ACHN (cell line): ENCODE data around the gene SYT2.

ENCODE experiments used
- DNase-seq: peaks from one replicate; pipeline ENCODE4 v3.0.0-alpha.2; 2015
- in situ Hi-C: cut with HindIII; loops from 2 replicates; pipeline ENCODE4 v1.10.0; 2017; ENCODE audit warnings: low sequenced_read_pairs, low pct_ligation_motif_present, low pct_unique_long_range_greater_than_20kb

The SYT2 gene

GRCh38 chr1:202709276-202710041 is 795 bp downstream of the SYT2 start:
- DNase-seq = no peak
- in situ Hi-C loops = no loop called here

- in situ Hi-C loops = no loop called here
- no peak for DNase-seq
These were observed 1.6 kb downstream of the SYT2 start for GRCh38 chr1:202708456-202709275.

- no peak for DNase-seq
- in situ Hi-C loops = no loop called here
These were observed 3.4 kb downstream of the SYT2 start for GRCh38 chr1:202706851-202707250.

GRCh38 chr1:202704601-202705000 is 5.7 kb downstream of the SYT2 start:
- no peak for DNase-seq
- in situ Hi-C loops = no loop called here

GRCh38 chr1:202703191-202703590 is 7.1 kb downstream of the SYT2 start:
- no peak for DNase-seq
- in situ Hi-C loops = no loop called here

GRCh38 chr1:202702088-202702487 is 8.2 kb downstream of the SYT2 start:
- no peak for DNase-seq
- in situ Hi-C loops = no loop called here

- DNase-seq = no peak
- in situ Hi-C loops = no loop called here
These were observed 9.1 kb downstream of the SYT2 start for GRCh38 chr1:202701200-202701599.

- in situ Hi-C loops = no loop called here
- DNase-seq = no peak
These were observed 10.2 kb downstream of the SYT2 start for GRCh38 chr1:202700061-202700460.

- DNase-seq = no peak
- in situ Hi-C loops = no loop called here
These were observed 12.0 kb downstream of the SYT2 start for GRCh38 chr1:202698276-202698675.

- in situ Hi-C loops = no loop called here
- DNase-seq = no peak
These were observed 13.2 kb downstream of the SYT2 start for GRCh38 chr1:202697038-202697437.

GRCh38 chr1:202694314-202694713 is 15.9 kb downstream of the SYT2 start:
- in situ Hi-C loops = no loop called here
- no peak for DNase-seq

GRCh38 chr1:202692959-202693555 is 17.2 kb downstream of the SYT2 start:
- in situ Hi-C loops = no loop called here
- peak; percentile 74 for DNase-seq

- no peak for DNase-seq
- in situ Hi-C loops = no loop called here
These were observed 18.4 kb downstream of the SYT2 start for GRCh38 chr1:202691816-202692215.

GRCh38 chr1:202689493-202690342 is 20.5 kb downstream of the SYT2 start:
- in situ Hi-C loops = no loop called here
- no peak for DNase-seq

- in situ Hi-C loops = no loop called here
These were observed 21.2 kb downstream of the SYT2 start for GRCh38 chr1:202689082-202689481.

GRCh38 chr1:202688401-202688800 is 21.9 kb downstream of the SYT2 start:
- DNase-seq = no peak

More at GRCh38 chr1:202689082-202689481, 21.2 kb downstream of the SYT2 start:
- DNase-seq = no peak

GRCh38 chr1:202687798-202688197 is 22.5 kb downstream of the SYT2 start:
- DNase-seq = no peak
- in situ Hi-C loops = no loop called here

More at GRCh38 chr1:202688401-202688800, 21.9 kb downstream of the SYT2 start:
- in situ Hi-C loops = no loop called here

GRCh38 chr1:202687370-202687769 is 22.9 kb downstream of the SYT2 start:
- no peak for DNase-seq
- in situ Hi-C loops = no loop called here

GRCh38 chr1:202685641-202686040 is 24.6 kb downstream of the SYT2 start:
- in situ Hi-C loops = no loop called here
- no peak for DNase-seq
